Activated naive CD4-positive, alpha-beta T cell treated with Interleukin-2 at 50 U/mL for 16 hours (primary cell): ENCODE results near the gene WDR7.
"Not testable (repeated sequence)": the region's sequence is repeated elsewhere in the genome, so short reads cannot be mapped to it uniquely, and the experiment has no call there.

Experiments
- DNase-seq: peaks from one replicate; pipeline ENCODE4 v3.0.0-alpha.2; 2020

Gene WDR7

GRCh38 chr18:56650944-56651770 lies at the start of gene WDR7:
WDR7 (plus strand) TSS chr18:56651359; CDS start chr18:56672516, 21,157 bp downstream.
- DNase-seq, result peak; percentile 96

- no peak for DNase-seq
These were observed 44.5 kb upstream of the WDR7 start for GRCh38 chr18:56606618-56607017.

- DNase-seq, result no peak
These were observed 35.2 kb upstream of the WDR7 start for GRCh38 chr18:56615738-56616520.

GRCh38 chr18:56627991-56628390 lies 23.2 kb upstream of the WDR7 start:
- DNase-seq, result no peak

GRCh38 chr18:56632070-56633022 lies 18.8 kb upstream of the WDR7 start:
- DNase-seq, result no peak

- no peak for DNase-seq
These were observed 16.2 kb upstream of the WDR7 start for GRCh38 chr18:56635007-56635406.

- DNase-seq, result no peak
These were observed 14.0 kb upstream of the WDR7 start for GRCh38 chr18:56637176-56637575.

- DNase-seq, result no peak
These were observed 13.4 kb upstream of the WDR7 start for GRCh38 chr18:56637711-56638231.

- DNase-seq, result peak; percentile 100
These were observed 12.7 kb upstream of the WDR7 start, which contains the start of gene TXNL1 for GRCh38 chr18:56638232-56639103. TXNL1 (minus strand) TSS chr18:56638592; CDS start chr18:56638440, 152 bp downstream.

- no peak for DNase-seq
These were observed 12.1 kb upstream of the WDR7 start for GRCh38 chr18:56639104-56639381.

GRCh38 chr18:56639571-56639970 lies 11.6 kb upstream of the WDR7 start:
- DNase-seq, result no peak

- DNase-seq, result no peak
These were observed 9.3 kb upstream of the WDR7 start for GRCh38 chr18:56641714-56642337.

GRCh38 chr18:56643381-56643780 lies 7.8 kb upstream of the WDR7 start:
- no peak for DNase-seq

- DNase-seq, result no peak
These were observed 5.6 kb upstream of the WDR7 start for GRCh38 chr18:56645415-56646016.

- DNase-seq, result peak; percentile 10
These were observed 4.1 kb upstream of the WDR7 start for GRCh38 chr18:56647071-56647470.

- no peak for DNase-seq
These were observed 2.9 kb upstream of the WDR7 start for GRCh38 chr18:56647951-56648893.

- no peak for DNase-seq
These were observed 1.2 kb upstream of the WDR7 start for GRCh38 chr18:56649996-56650395.

GRCh38 chr18:56651771-56652092 lies 573 bp downstream of the WDR7 start:
- no peak for DNase-seq

GRCh38 chr18:56652802-56653201 lies 1.6 kb downstream of the WDR7 start:
- no peak for DNase-seq

- not testable (repeated sequence) for DNase-seq
These were observed 3.1 kb downstream of the WDR7 start for GRCh38 chr18:56654280-56654679.
